Choroid plexus epithelial cell (primary cell): ENCODE results near the gene KRT76.
A peak's percentile ranks its signal among the peaks of the same experiment; 100 is the strongest.

Source experiments
- DNase-seq: peaks from one replicate; pipeline ENCODE4 v3.0.0-alpha.2; 2010; ENCODE audit warnings: low read depth
- H3K4me3 ChIP-seq: 2 replicates; pipeline ENCODE4 v1.5.1; 2011; ENCODE audit warnings: low read depth, mild to moderate bottlenecking, control low read depth, low read length, moderate library complexity
- CTCF ChIP-seq: conservative IDR thresholded peaks from 2 replicates; pipeline ENCODE4 v1.5.1; 2011; ENCODE audit warnings: low read depth, mild to moderate bottlenecking, control low read depth, inconsistent platforms, low read length, moderate library complexity

KRT76 gene

GRCh38 chr12:52801773-52802172 lies 24.6 kb upstream of the KRT76 start:
- DNase-seq = no peak
- no peak for TF ChIP-seq CTCF
- H3K4me3 ChIP-seq = no peak overlapping the region

- TF ChIP-seq CTCF = no peak
- DNase-seq = no peak
- H3K4me3 ChIP-seq = no peak overlapping the region
Measured at GRCh38 chr12:52800259-52800917, 23.2 kb upstream of the KRT76 start.

- DNase-seq = no peak
- TF ChIP-seq CTCF = no peak
- no peak overlapping the region for H3K4me3 ChIP-seq
Measured at GRCh38 chr12:52799505-52800211, 22.5 kb upstream of the KRT76 start.

- H3K4me3 ChIP-seq = no peak overlapping the region
- TF ChIP-seq CTCF = no peak
- DNase-seq = peak; percentile 30
Measured at GRCh38 chr12:52798671-52799504, 21.7 kb upstream of the KRT76 start.

- no peak overlapping the region for H3K4me3 ChIP-seq
- no peak for DNase-seq
- TF ChIP-seq CTCF = no peak
Measured at GRCh38 chr12:52798003-52798670, 21.0 kb upstream of the KRT76 start.

GRCh38 chr12:52797529-52797894 lies 20.4 kb upstream of the KRT76 start:
- DNase-seq = no peak
- TF ChIP-seq CTCF = no peak
- H3K4me3 ChIP-seq = no peak overlapping the region
